Measurements from ENCODE around the gene TMEM154. TPM values are rescaled to one million over a fixed set of nuclear protein-coding genes. Genes with fewer than 3 reads are reported as not detected.

TMEM154 gene
- total RNA-seq, 4 donors from 2014 or later: 0.38 to 56.9 (median 2.5) TPM

GRCh38 chr4:152687974-152688599 lies 8.3 kb upstream of the TMEM154 start:
- Histone ChIP-seq H3K27ac (no peak overlapping the region), H3K4me1 (no peaks in the 10 kb centered on the region), H3K36me3 (no peaks in the 10 kb centered on the region), H3K4me3 (no peak overlapping the region), H3K27me3 (no peaks in the 10 kb centered on the region), H3K9me3 (no peaks in the 10 kb centered on the region)
- no peak for DNase-seq
- TF ChIP-seq POLR2A (IDR thresholded peaks at IDR 0.05) (no peak), CTCF (IDR thresholded peaks at IDR 0.05) (no peak)

GRCh38 chr4:152686452-152687013 lies 6.7 kb upstream of the TMEM154 start:
- Histone ChIP-seq H3K4me1 (no peaks in the 10 kb centered on the region), H3K27me3 (no peaks in the 10 kb centered on the region), H3K9me3 (no peaks in the 10 kb centered on the region), H3K27ac (peak overlapping the region in 1 of 4 donors; percentile 15), H3K36me3 (no peaks in the 10 kb centered on the region), H3K4me3 (no peak overlapping the region)
- DNase-seq: no peak
- TF ChIP-seq POLR2A (IDR thresholded peaks at IDR 0.05) (no peak), CTCF (IDR thresholded peaks at IDR 0.05) (no peak)

- no peaks in the 10 kb centered on the region for H3K36me3 ChIP-seq
- no peaks in the 10 kb centered on the region for H3K9me3 ChIP-seq
- no peak for TF ChIP-seq POLR2A (IDR thresholded peaks at IDR 0.05)
- TF ChIP-seq CTCF (IDR thresholded peaks at IDR 0.05): no peak
- no peak overlapping the region for H3K27ac ChIP-seq
- no peaks in the 10 kb centered on the region for H3K4me1 ChIP-seq
- H3K4me3 ChIP-seq: no peak overlapping the region
- no peaks in the 10 kb centered on the region for H3K27me3 ChIP-seq
- DNase-seq: no peak
Observed at GRCh38 chr4:152684587-152684986, 4.8 kb upstream of the TMEM154 start.

GRCh38 chr4:152684007-152684406 lies 4.2 kb upstream of the TMEM154 start:
- Histone ChIP-seq H3K27ac (peak overlapping the region in 1 of 4 donors; percentile 43), H3K4me3 (no peak overlapping the region), H3K36me3 (no peaks in the 10 kb centered on the region), H3K4me1 (no peaks in the 10 kb centered on the region), H3K27me3 (no peaks in the 10 kb centered on the region), H3K9me3 (no peaks in the 10 kb centered on the region)
- TF ChIP-seq CTCF (IDR thresholded peaks at IDR 0.05): no peak
- no peak for TF ChIP-seq POLR2A (IDR thresholded peaks at IDR 0.05)
- DNase-seq: no peak

GRCh38 chr4:152682143-152682941 lies 2.5 kb upstream of the TMEM154 start:
- no peaks in the 10 kb centered on the region for H3K9me3 ChIP-seq
- no peaks in the 10 kb centered on the region for H3K36me3 ChIP-seq
- TF ChIP-seq CTCF (IDR thresholded peaks at IDR 0.05) (no peak), POLR2A (IDR thresholded peaks at IDR 0.05) (no peak)
- no peaks in the 10 kb centered on the region for H3K27me3 ChIP-seq
- no peak overlapping the region for H3K27ac ChIP-seq
- DNase-seq: no peak
- no peak overlapping the region for H3K4me3 ChIP-seq
- no peaks in the 10 kb centered on the region for H3K4me1 ChIP-seq

All from Peyer's patch (tissue), 4 donors.